SW 1271 (cell line): Measurements from ENCODE around the gene ADAMTS6.
"Not testable (repeated sequence)": the region's sequence is repeated elsewhere in the genome, so short reads cannot be mapped to it uniquely, and the experiment has no call there.

Source experiments
- DNase-seq, 2 experiments: peaks; one replicate each; lab custom pipeline; 2025; lab: John Stamatoyannopoulos, UW

Gene ADAMTS6

DNA sequence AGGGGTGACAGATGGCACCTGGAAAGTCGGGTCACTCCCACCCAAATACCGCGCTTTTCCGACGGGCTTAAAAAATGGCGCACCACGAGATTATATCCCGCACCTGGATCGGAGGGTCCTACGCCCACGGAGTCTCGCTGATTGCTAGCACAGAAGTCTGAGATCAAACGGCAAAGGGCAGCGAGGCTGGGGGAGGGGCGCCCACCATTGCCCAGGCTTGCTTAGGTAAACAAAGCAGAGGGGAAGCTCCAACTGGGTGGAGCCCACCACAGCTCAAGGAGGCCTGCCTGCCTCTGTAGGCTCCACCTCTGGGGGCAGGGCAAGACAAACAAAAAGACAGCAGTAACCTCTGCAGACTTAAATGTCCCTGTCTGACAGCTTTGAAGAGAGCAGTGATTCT is 111.2 kb downstream of the ADAMTS6 start:
- not testable (repeated sequence) for DNase-seq

DNA sequence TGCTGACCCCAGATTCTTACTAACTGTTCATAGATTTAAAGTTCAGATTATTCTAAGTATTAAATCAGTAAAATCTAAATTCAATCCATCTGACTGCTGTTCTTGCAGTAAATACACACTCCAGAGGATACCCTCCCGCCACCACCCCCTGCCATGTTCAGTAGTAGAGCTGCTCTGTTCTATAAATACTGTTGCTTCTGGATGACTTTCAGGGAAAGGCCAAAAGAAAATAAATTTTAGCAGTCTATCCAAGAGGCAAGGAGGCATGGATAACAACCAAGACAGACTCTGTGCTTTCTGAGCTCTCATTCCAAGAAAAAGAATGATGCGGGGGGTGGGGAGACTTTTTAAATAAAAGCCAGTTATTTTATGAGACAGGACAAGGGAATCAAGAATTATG is 115.1 kb downstream of the ADAMTS6 start:
- DNase-seq, result no peak

DNA sequence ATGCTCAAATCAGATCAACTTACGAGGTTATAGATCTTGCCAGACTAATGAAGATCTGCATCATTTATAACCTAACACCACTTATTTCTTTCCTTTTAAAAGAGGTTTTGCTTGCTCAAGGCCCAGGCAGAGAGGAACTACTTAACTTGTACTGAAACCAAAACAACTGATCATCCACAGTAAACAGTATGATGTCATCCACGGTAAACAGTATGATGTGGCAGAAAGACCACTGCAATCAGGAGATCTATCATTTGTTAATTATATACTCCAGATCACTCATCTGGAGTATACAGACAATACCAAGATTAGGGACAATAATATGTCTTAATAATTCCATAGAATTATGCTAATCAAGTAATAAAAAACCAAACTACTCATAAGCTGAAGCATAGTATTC is 116.8 kb downstream of the ADAMTS6 start:
- DNase-seq, result no peak

DNA sequence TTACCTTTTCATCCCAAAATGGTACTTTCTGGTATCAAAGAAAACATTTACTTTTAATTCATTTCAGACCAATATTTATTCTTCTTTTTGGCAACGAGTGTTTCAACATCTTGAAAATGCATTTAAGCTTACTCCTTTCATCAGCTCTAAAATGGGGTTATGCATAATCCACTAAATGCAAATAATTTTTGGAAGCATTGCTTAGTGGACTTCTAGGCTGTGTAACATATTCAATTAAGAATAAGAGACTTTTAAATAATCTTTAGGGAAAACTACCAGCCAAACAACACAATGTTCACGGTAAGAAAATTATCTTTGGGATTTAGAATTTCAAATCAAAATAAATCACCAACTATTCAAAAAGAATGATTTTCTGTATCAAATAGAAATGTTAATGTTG is 118.2 kb downstream of the ADAMTS6 start:
- no peak for DNase-seq

DNA sequence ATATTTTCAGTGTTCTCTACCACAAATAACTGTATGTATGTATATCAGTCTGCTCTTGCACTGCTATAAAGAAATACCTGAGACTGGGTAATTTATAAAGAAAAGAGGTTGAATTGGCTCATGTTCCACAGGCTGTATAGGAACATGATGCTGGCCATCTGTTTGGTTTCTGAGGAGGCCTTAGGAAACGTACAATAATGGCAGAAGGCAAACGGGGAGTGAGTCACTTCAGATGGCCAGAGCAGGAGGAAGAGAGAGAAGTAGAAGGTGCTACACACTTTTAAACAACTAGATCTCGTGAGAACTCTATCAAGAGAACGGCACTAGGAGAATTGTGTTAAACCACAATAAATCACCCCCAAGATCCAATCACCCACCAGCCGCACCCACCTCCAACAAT is 121.7 kb downstream of the ADAMTS6 start:
- no peak for DNase-seq

DNA sequence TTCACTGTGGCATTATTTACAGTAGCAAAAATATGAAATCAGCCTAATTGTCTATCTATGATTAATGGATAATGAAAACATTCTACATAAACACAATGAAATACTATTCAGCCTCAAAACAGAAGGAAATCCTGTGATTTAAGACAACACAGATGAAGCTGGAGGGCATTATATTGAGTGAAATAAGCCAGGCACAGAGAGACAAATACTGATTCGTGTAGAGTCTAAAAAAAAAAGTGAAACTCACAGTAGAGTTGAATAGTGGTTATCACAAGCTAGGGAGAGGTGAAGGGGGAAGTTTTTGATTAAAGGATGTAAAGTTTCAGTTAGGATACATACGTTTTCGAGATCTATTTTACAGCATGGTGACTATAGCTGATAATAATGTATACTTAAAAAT is 122.2 kb downstream of the ADAMTS6 start:
- DNase-seq, result no peak

DNA sequence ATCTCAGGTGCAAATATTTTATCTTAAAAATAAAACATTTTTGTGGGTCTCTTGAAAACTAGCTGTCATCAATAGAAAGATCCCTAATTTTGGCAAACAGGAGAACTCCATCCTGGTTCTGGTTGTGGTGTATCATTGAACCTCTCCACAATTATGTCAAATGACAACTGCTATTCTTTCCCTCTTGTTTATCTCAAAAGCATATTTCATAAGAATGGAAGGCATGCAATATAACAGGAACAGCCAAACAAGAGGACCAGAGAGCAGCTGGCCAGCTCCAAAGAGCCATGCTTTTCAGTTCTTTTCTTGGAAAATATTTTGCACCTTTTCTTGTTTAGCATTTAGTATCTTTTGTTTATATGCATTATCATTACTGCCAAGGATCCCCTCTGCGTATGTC is 125.4 kb downstream of the ADAMTS6 start:
- no peak for DNase-seq

DNA sequence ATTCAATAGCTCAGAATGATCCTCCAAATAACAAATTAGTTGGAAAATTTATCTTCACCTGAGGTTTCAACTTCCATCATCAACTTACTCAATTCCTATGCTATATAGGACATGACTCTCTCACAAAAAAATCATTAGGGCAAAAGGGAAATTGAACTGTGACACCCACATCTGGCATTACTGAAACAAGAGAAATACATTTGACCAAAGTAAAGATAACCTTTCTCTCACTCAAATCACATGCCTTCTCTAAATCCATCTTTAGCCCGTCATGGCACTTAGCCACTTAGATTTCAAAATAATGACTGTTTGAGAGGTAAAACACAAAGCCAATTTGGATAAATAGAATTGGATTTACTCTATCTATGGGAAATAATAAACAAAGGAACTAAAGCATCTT is 126.4 kb downstream of the ADAMTS6 start:
- DNase-seq, result no peak

DNA sequence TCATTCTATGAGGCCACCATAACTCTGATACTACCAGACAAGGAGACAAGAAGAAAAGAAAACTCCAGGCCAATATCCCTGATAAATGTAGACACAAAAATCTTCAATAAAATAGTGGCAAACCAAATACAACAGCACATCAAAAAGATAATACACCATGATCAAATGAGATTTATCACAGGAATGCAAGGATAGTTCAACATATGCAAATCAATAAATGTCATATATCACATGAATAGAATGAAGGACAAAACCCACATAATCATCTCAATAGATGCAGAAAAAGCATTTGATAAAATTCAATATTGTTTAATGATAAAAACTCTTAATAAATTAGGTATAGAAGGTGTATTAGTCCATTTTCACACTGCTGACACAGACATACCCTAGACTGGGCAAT is 139.9 kb downstream of the ADAMTS6 start:
- no peak for DNase-seq

DNA sequence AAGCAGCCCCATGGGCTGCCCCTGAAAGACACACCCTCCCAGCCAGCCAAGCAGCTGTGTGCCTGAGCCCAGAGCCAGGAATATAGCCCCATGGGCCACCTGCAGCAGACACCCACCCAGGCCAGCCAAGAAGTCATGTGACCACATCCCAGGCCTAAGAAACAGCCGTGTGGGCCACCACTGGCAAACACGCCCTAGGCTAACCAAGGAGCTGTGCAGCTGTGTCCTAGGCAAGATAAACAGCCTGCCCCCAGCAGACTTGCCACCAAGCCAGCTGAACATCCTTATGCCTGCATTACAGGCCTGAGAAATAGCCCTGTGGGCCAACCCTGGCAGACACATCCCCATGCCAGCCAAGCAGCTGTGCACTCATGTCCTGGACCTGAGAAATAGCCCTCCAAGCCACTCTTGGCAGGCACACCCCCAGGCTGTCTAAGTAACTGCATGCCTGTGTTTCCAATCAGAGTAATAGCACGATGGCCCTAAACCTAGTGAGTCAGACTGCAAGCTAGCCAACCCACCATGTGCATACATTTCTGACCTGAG is 143.0 kb downstream of the ADAMTS6 start:
- DNase-seq, result no peak

DNA sequence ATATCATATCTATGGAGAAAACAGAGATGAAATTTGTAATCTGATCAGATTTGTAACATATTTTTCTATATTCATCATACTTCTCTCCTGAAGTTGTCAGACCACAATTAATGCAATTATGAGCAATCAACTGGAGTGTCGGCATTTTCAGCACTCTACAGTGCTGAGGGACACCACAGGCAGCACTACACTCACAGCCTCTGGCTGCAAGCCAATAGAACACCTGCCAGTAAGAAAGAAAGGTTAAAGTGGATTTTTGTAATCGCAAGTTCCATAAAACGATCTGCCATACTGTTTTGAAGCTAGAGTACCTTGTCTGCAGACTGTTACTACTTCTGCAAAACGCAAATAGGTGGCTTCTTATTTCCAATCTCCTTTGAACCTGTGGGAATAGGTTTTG is 147.6 kb downstream of the ADAMTS6 start:
- no peak for DNase-seq

DNA sequence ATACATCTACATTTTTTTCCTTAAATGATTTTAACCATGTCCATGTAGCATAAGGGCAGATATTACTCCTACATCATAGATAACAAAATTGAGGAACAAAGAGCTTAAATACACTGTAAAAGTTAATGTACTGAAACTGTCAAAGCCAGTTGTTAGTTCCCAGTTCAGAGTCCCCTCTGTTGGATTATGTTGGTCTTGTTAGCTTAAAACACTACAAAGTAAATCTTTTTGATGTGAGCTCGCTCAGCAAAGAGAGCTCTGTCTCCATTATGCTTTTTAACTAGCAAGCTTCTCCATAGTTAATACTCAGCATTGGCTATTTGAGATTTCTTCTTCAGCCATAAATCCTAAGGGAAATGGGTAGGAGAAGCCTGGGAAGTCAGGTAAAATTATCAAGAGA is 149.1 kb downstream of the ADAMTS6 start:
- DNase-seq, result no peak

DNA sequence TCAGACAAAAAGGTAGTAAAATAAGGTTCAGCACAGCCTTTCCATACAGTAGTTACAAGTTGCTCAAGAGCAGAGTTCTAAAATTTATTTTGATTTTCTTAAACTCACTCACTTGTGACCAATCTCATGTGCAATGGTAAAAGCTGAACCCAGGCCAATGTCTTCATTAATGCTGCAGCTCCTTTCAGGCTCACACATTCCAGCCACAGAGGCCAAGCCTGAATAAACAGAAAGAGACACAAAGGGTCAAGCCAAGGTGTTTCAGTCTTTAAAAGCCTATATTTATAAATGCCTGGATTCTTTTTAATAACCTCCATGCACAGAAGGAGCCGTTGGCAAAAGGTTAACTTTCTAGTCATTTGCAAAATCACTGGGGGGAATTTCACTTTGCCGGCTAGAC is 152.5 kb downstream of the ADAMTS6 start:
- no peak for DNase-seq

DNA sequence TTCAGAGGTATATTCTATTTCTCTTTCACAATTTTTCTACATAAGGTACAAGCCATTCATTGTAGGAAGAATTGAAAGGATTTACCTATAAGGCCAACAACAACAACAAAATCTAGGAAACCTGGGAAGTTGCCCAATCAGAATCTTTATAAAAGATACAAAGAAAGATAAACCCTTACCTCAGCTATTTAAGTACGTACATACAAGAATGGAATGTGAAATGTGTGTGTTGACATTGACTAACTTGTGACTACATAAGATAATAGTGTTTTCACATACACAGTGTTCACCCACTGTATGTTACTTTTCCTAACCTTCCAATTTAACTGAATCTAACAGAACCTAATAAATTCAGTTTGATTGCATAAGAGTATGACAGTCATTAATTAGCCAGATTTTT is 154.1 kb downstream of the ADAMTS6 start:
- no peak for DNase-seq

DNA sequence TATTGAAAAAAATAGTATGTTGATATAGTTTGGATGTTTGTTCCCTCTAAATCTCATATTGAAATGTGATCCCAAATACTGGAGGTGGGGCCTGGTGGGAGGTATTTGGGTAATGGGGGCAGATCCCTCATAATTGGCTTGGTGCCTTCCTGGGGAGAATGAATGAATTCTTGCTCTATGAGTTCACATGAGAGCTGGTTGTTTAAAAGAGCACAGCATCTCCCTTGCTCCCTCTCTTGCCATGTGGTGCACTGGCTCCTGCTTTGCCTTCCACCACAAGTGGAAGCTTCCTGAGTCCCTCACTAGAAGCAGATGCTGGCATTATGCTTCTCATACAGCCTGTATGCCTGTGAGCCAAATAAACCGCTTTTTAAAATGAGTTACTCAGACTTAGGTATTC is 154.8 kb downstream of the ADAMTS6 start:
- DNase-seq, result no peak

DNA sequence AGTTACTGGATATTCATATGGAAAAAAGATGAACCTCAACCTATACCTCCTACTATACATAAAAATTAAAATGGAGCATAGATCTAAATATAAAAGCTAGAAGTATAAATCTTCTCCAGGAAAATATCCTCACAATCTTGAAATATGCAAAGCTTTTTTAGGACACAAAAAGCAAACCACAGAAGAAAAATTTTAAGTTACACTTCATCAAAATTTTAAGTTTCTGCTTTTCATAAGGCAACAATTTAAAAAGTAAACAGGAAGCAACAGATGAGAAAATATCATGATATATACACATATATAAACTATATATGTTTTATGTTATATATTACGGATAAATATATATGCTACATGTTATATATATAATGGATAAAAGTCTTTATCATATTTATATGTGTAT is 157.5 kb downstream of the ADAMTS6 start:
- DNase-seq, result no peak

DNA sequence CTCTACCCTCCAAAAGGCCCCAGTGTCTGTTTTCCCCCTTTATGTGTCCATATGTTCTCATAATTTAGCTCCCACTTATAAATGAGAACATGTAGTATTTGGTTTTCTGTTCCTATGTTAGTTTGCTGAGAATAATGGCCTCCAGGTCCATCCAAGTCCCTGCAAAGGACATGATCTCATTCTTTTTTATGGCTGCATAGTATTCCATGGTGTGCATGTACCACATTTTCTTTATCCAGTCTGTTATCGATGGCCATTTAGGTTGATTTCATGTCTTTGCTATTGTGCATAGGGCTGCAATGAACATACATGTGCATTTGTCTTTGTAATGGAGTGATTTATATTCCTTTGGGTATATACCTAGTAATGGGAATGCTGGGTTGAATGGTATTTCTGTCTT is 161.0 kb downstream of the ADAMTS6 start:
- DNase-seq, result not testable (repeated sequence)

DNA sequence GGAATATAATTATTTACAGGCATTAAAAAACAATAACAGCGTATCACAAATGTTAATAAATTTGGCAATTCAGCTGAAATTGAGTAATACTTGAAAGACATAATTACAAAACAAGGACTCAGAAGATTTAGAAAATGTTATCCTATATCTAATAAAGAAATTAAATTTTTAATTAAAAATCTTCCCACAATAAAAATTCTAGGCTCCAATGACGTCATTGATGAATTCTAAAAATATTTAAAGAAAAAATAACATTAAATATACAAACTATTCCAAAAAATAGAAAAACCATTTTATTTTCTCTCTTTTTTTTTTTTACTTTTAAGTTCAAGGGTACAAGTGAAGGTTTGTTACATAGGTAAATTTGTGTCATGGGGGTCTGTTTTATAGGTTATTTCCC is 161.5 kb downstream of the ADAMTS6 start:
- DNase-seq, result no peak

DNA sequence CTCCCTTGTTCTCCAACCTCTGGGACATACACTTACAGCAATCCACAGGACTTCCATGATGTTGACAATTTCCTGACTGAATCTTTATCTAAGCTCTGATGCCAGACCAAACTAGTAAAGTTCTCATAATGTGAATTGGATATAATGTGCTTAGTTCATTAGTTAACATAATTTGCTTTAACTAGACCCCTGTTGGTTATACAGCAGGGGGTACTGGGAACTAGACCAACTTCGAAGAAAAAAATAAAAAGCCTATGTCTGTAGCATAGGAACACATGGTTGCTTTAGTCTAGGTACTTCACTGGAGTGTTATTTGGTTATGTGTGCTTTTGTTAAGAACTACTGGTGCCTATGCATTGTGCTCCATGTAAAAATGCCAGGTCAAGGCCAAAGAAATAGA is 173.8 kb downstream of the ADAMTS6 start:
- no peak for DNase-seq

DNA sequence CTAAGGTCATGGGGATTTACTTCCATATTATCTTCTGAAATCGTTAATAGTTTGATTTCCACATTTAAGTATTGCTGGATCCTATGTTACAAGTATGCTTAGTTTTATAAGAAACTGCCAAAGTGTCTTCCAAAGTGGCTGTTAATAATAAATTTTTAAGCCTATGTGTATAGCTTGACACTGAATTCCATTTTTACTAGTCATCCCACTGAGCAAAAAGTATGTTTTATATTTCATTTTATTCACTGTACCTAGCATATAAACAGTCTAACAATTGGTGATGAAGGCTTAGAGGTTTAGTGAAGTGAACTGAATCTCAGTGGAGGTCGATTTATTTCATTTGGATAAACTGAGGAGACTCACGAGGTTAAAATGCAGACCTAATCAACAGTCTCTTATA is 174.6 kb downstream of the ADAMTS6 start:
- DNase-seq, result no peak

DNA sequence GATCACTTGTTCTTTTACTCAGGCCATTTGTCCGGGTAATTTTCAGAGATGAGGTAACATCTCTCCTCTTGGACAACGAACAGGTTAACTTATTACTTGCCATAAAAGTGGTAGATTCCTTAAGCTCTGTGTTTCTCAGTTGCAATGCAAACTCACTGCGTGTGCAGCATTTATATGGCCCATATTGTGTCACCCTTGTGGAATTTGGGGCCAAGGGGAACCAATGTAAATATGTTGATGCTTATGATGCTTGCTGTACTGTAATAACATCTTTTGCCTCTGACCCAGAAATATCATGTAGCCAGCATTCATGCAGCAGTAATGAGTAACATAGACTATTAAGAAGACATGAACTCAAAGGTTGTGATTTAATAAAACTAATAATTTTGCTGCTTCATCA is 175.8 kb downstream of the ADAMTS6 start:
- no peak for DNase-seq

DNA sequence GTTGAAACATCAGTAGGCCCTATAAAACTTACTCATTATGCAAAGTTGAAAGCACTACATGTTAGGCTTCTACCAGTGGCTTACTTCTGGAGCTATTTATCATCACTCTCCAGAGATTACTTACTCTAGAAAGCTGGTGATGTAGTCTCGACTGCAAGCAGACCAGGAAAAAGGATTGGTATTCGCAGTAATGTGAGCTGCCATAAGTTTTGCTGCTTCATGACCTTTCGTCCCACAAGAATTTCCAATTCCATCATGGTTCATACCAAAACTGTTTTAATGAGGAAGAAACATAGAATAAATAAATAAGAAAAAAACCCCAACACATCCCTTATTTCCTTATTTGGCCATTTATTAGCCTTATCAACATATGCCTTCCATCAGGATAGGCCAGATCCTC is 181.9 kb downstream of the ADAMTS6 start:
- no peak for DNase-seq

DNA sequence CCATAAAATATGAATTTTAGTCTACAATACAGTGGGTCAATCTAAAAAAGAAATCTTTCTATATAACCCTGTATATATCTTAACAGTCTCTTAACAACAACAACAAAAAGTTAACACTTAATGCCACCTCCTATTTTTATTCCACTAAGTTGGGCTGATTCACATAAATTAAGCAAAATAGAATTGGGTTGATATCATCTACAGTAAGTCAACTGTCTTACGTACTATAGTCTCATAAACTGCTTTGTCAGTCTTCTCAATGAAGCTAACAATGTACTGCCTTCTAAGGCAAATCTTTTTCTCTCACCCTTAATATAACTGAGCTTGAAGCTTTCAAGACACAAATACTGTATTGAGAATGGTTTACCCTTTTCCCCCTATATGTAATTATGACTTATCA is 185.7 kb downstream of the ADAMTS6 start:
- no peak for DNase-seq

DNA sequence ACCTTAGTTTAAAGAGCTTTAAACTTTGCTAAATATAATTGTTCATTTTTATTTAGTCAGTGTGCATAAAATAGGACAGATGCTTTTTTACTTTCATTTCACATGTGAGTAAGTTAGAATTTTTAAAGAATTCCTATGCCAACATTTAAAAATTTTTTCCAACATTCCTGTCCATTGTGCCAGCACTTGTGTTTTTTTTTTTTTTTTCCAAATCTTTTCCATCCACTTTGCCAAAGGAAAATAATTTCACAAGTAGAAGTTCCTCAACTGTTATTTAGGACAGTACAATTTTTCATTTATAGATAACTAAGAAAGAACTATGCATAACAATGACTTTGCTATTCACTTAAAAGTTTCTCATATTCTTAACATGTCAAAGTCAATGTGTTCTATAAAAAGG is 189.5 kb downstream of the ADAMTS6 start:
- DNase-seq, result no peak

DNA sequence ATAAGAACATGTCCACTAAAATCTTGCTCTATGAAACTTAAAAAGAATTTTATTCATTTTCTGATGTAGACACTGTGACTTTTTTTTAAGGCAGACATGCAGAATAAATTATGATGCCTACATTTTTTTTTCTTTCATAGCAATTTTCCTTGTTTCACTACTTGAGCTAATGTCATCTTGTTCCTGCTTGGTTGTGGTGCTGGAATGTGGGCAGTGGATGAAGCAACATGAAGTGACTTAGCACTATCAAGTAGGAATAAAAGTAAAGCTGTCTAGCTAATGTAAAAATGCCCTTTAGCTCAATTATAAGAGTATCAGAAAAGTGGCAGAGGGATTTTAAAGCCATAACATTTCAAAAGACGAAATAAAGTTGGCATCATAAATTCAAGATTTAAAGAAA is 191.0 kb downstream of the ADAMTS6 start:
- no peak for DNase-seq
